GM18858 (cell line): Measurements from ENCODE around the gene CERS5.
"Not testable (repeated sequence)": the region's sequence is repeated elsewhere in the genome, so short reads cannot be mapped to it uniquely, and the experiment has no call there.

ENCODE experiments used
- ATAC-seq: cut with Tn5 transposase; IDR thresholded peaks from one replicate; pipeline ENCODE4 v1.9.1; 2021; ENCODE audit not compliant: unreplicated experiment

Gene CERS5

GRCh38 chr12:50187084-50187900 lies 20.1 kb upstream of the CERS5 start:
- no peak for ATAC-seq

- no peak for ATAC-seq
Observed at GRCh38 chr12:50186681-50187080, 19.5 kb upstream of the CERS5 start.

GRCh38 chr12:50185970-50186663 lies 18.9 kb upstream of the CERS5 start:
- no peak for ATAC-seq

- ATAC-seq, result no peak
Observed at GRCh38 chr12:50185301-50185895, 18.2 kb upstream of the CERS5 start.

GRCh38 chr12:50184261-50184660 lies 17.1 kb upstream of the CERS5 start:
- ATAC-seq, result no peak

GRCh38 chr12:50182461-50182860 lies 15.3 kb upstream of the CERS5 start:
- ATAC-seq, result no peak

GRCh38 chr12:50181691-50182090 lies 14.5 kb upstream of the CERS5 start:
- no peak for ATAC-seq

GRCh38 chr12:50175716-50176026 lies 8.5 kb upstream of the CERS5 start:
- no peak for ATAC-seq

- ATAC-seq, result no peak
Observed at GRCh38 chr12:50174971-50175715, 8.0 kb upstream of the CERS5 start.

GRCh38 chr12:50166799-50167048 lies 445 bp downstream of the CERS5 start:
- ATAC-seq, result no peak

- ATAC-seq, result no peak
Observed at GRCh38 chr12:50164963-50165362, 2.2 kb downstream of the CERS5 start.

- no peak for ATAC-seq
Observed at GRCh38 chr12:50162230-50162629, 4.9 kb downstream of the CERS5 start.

- ATAC-seq, result no peak
Observed at GRCh38 chr12:50160643-50161042, 6.5 kb downstream of the CERS5 start.

GRCh38 chr12:50157259-50157658 lies 9.9 kb downstream of the CERS5 start:
- ATAC-seq, result no peak

- ATAC-seq, result no peak
Observed at GRCh38 chr12:50156641-50157040, 10.5 kb downstream of the CERS5 start.

- not testable (repeated sequence) for ATAC-seq
Observed at GRCh38 chr12:50154947-50155346, 12.2 kb downstream of the CERS5 start.

- ATAC-seq, result no peak
Observed at GRCh38 chr12:50151047-50151687, 16.0 kb downstream of the CERS5 start.

- no peak for ATAC-seq
Observed at GRCh38 chr12:50149311-50149710, 17.9 kb downstream of the CERS5 start.

GRCh38 chr12:50148011-50148410 lies 19.2 kb downstream of the CERS5 start:
- ATAC-seq, result not testable (repeated sequence)

- ATAC-seq, result no peak
Observed at GRCh38 chr12:50147281-50147680, 19.9 kb downstream of the CERS5 start.

GRCh38 chr12:50145439-50145838 lies 21.7 kb downstream of the CERS5 start:
- ATAC-seq, result no peak
